Ishikawa (cell line): ENCODE measurements around the gene KRT12.

Source experiments
- CREB1 ChIP-seq: IDR thresholded peaks from 2 replicates; pipeline ENCODE4 v1.6.1; 2012; ENCODE audit warnings: low read depth
- EGR1 ChIP-seq: IDR thresholded peaks from 2 replicates; pipeline ENCODE4 v1.6.1; 2012
- EP300 ChIP-seq: IDR thresholded peaks from 2 replicates; pipeline ENCODE4 v1.6.1; 2012; ENCODE audit warnings: borderline replicate concordance
- NFIC ChIP-seq: IDR thresholded peaks from 2 replicates; pipeline ENCODE4 v1.6.1; 2012
- REST ChIP-seq: IDR thresholded peaks from 2 replicates; pipeline ENCODE4 v1.6.1; 2012; ENCODE audit warnings: low read depth, mild to moderate bottlenecking
- TAF1 ChIP-seq: IDR thresholded peaks from 2 replicates; pipeline ENCODE4 v1.6.1; 2012; ENCODE audit warnings: low read depth, mild to moderate bottlenecking
- TCF12 ChIP-seq: IDR thresholded peaks from 2 replicates; pipeline ENCODE4 v1.6.1; 2012; ENCODE audit warnings: low read depth
- YY1 ChIP-seq: IDR thresholded peaks from 2 replicates; pipeline ENCODE4 v1.6.1; 2012; ENCODE audit warnings: low read depth
- ZBTB7A ChIP-seq: IDR thresholded peaks from 2 replicates; pipeline ENCODE4 v1.6.1; 2012; ENCODE audit warnings: low read depth
- TF ChIP-seq, protein P1 (sequence below): IDR thresholded peaks from 2 replicates; pipeline ENCODE4 v1.6.1; 2012
- TF ChIP-seq, protein P2 (sequence below): IDR thresholded peaks from 2 replicates; pipeline ENCODE4 v1.6.1; 2012

DNA sequence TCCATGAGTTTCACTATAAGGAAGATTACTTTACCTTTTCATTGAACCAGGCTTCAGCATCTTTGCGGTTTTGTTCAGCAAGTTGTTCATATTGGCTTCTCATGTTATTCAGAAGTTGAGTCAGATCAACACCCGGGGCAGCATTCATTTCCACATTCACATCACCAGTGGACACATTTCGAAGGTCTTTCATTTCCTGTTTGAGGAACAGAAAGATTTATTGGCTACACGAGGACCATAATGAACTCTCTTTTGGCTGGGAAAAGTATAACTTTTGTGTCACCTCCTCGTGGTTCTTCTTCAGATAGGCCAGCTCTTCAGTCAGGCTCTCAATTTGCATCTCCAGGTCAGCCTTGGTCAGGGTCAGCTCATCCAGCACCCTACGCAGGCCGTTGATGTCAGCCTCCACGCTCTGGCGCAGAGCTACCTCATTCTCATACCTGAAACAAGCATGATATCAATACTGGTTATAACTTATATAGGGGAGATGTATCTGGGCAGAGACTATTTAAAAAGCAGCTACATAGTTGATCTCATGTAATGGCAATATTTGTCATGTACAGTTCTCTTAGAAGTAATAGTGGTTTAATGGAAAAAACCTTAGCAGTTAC is 46.7 kb downstream of the KRT12 start:
- TF ChIP-seq CREB1 (no peak), ZBTB7A (no peak), NFIC (no peak), REST (no peak), TCF12 (no peak), EP300 (no peak), YY1 (no peak), EGR1 (no peak), TAF1 (no peak)
- TF ChIP-seq, protein P1, sequence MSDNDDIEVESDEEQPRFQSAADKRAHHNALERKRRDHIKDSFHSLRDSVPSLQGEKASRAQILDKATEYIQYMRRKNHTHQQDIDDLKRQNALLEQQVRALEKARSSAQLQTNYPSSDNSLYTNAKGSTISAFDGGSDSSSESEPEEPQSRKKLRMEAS = no peak
- TF ChIP-seq, protein P2, sequence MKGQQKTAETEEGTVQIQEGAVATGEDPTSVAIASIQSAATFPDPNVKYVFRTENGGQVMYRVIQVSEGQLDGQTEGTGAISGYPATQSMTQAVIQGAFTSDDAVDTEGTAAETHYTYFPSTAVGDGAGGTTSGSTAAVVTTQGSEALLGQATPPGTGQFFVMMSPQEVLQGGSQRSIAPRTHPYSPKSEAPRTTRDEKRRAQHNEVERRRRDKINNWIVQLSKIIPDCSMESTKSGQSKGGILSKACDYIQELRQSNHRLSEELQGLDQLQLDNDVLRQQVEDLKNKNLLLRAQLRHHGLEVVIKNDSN = no peak
